Measurements from ENCODE around the gene AIPL1.

The AIPL1 gene

GRCh38 chr17:6413065-6413464 lies 21.9 kb downstream of the AIPL1 start:
- no peak for DNase-seq

- DNase-seq: no peak
These were observed 26.2 kb downstream of the AIPL1 start for GRCh38 chr17:6408735-6409134.

- no peak for DNase-seq
These were observed 26.6 kb downstream of the AIPL1 start for GRCh38 chr17:6408276-6408675.

- DNase-seq: no peak
These were observed 32.7 kb downstream of the AIPL1 start for GRCh38 chr17:6402258-6402657.

GRCh38 chr17:6398955-6399354 lies 36.0 kb downstream of the AIPL1 start:
- DNase-seq: no peak

- no peak for DNase-seq
These were observed 40.8 kb downstream of the AIPL1 start for GRCh38 chr17:6394055-6394606.

GRCh38 chr17:6393351-6393952 lies 41.5 kb downstream of the AIPL1 start:
- no peak for DNase-seq

GRCh38 chr17:6392609-6393350 lies 42.1 kb downstream of the AIPL1 start:
- DNase-seq: peak; percentile 28

GRCh38 chr17:6388416-6388815 lies 46.5 kb downstream of the AIPL1 start:
- DNase-seq: no peak

GRCh38 chr17:6387858-6388257 lies 47.1 kb downstream of the AIPL1 start:
- DNase-seq: peak; percentile 26

GRCh38 chr17:6387442-6387841 lies 47.5 kb downstream of the AIPL1 start:
- DNase-seq: no peak

- peak; percentile 39 for DNase-seq
These were observed 48.8 kb downstream of the AIPL1 start for GRCh38 chr17:6386041-6386630.

GRCh38 chr17:6384481-6384880 lies 50.4 kb downstream of the AIPL1 start:
- peak; percentile 20 for DNase-seq

GRCh38 chr17:6381526-6382465 lies 53.1 kb downstream of the AIPL1 start:
- DNase-seq: no peak

- no peak for DNase-seq
These were observed 53.9 kb downstream of the AIPL1 start for GRCh38 chr17:6380915-6381438.

GRCh38 chr17:6377906-6378305 lies 57.0 kb downstream of the AIPL1 start:
- no peak for DNase-seq

- no peak for DNase-seq
These were observed 58.0 kb downstream of the AIPL1 start for GRCh38 chr17:6376931-6377361.

- peak; percentile 80 for DNase-seq
These were observed 60.1 kb downstream of the AIPL1 start for GRCh38 chr17:6374761-6375312.

GRCh38 chr17:6374271-6374691 lies 60.6 kb downstream of the AIPL1 start:
- DNase-seq: peak; percentile 49
